Neuronal stem cell (in vitro differentiated cells): Measurements from ENCODE around the gene MLIP.

Experiments
- DNase-seq: peaks from one replicate; pipeline ENCODE4 v3.0.0-alpha.2; 2013; ENCODE audit warnings: low spot score
- H2AFZ ChIP-seq: one replicate; pipeline ENCODE4 v1.6.1; 2013; ENCODE audit warnings: mild to moderate bottlenecking, low read length, inconsistent platforms
- H2AK5ac ChIP-seq: 2 replicates; pipeline ENCODE4 v1.6.1; 2013; ENCODE audit warnings: low read depth, mild to moderate bottlenecking, inconsistent platforms, low read length, moderate library complexity, mixed read lengths
- H2BK120ac ChIP-seq: 2 replicates; pipeline ENCODE4 v1.6.1; 2013; ENCODE audit warnings: low read depth, mild to moderate bottlenecking, inconsistent platforms, low read length, moderate library complexity, mixed read lengths
- H2BK12ac ChIP-seq: one replicate; pipeline ENCODE4 v1.6.1; 2013; ENCODE audit warnings: low read length, inconsistent platforms
- H2BK15ac ChIP-seq: 2 replicates; pipeline ENCODE4 v1.6.1; 2013; ENCODE audit warnings: mild to moderate bottlenecking, low read length, inconsistent platforms, mixed read lengths
- H2BK5ac ChIP-seq: one replicate; pipeline ENCODE4 v1.6.1; 2013; ENCODE audit warnings: inconsistent platforms, mild to moderate bottlenecking, low read length, moderate library complexity
- H3K14ac ChIP-seq: one replicate; pipeline ENCODE4 v1.6.1; 2013; ENCODE audit warnings: low read length, inconsistent platforms
- H3K18ac ChIP-seq: 2 replicates; pipeline ENCODE4 v1.6.1; 2013; ENCODE audit warnings: low read length, inconsistent platforms
- H3K23ac ChIP-seq: 2 replicates; pipeline ENCODE4 v1.6.1; 2013; ENCODE audit warnings: low read depth, mild to moderate bottlenecking, mixed read lengths, low read length, inconsistent platforms; ENCODE audit not compliant: poor library complexity
- H3K27ac ChIP-seq: replicated peaks from 3 replicates; pipeline ENCODE4 v1.5.1; 2013; ENCODE audit warnings: low read length, inconsistent platforms
- H3K27me3 ChIP-seq, 3 experiments: 2 replicates each; pipeline ENCODE4 v1.6.1; 2013; ENCODE audit warnings: low read length in 3 of 3, mild to moderate bottlenecking in 2 of 3, inconsistent platforms in 1 of 3, low read depth in 1 of 3, mixed read lengths in 1 of 3, moderate library complexity in 1 of 3; ENCODE audit not compliant: control insufficient read depth in 3 of 3, insufficient read depth in 3 of 3
- H3K36me3 ChIP-seq, 2 donors: replicated peaks in 1 of 2; 2 replicates each; pipeline ENCODE4 v1.6.1; 2013; ENCODE audit warnings: low read length in 2 of 2; ENCODE audit not compliant: control insufficient read depth in 2 of 2, insufficient read depth in 2 of 2
- H3K4ac ChIP-seq: 2 replicates; pipeline ENCODE4 v1.6.1; 2013; ENCODE audit warnings: inconsistent platforms, mild to moderate bottlenecking, low read length, moderate library complexity
- H3K4me1 ChIP-seq, 2 donors: 1 replicate in 1 of 2; 2 replicates in 1 of 2; pipeline ENCODE4 v1.6.1; 2013; ENCODE audit warnings: low read length in 2 of 2, low read depth in 1 of 2; ENCODE audit not compliant: control insufficient read depth in 2 of 2, insufficient read depth in 1 of 2
- H3K4me2 ChIP-seq: one replicate; pipeline ENCODE4 v1.6.1; 2013; ENCODE audit warnings: mild to moderate bottlenecking, low read length, inconsistent platforms; ENCODE audit not compliant: insufficient read depth, poor library complexity, severe bottlenecking
- H3K4me3 ChIP-seq, 2 donors: 2 replicates each; pipeline ENCODE4 v1.5.1; 2013; ENCODE audit warnings: low read length in 2 of 2, mild to moderate bottlenecking in 2 of 2, inconsistent platforms in 1 of 2, moderate library complexity in 1 of 2
- H3K79me1 ChIP-seq: one replicate; pipeline ENCODE4 v1.6.1; 2013; ENCODE audit warnings: low read depth, mild to moderate bottlenecking, inconsistent platforms, low read length, moderate library complexity
- H3K9ac ChIP-seq: one replicate; pipeline ENCODE4 v1.6.1; 2013; ENCODE audit warnings: mild to moderate bottlenecking, low read depth, low read length, inconsistent platforms; ENCODE audit not compliant: poor library complexity
- H3K9me3 ChIP-seq, 2 donors: replicated peaks in 1 of 2; 2 replicates each; pipeline versions ENCODE3 to v1.6.1; 2013; ENCODE audit warnings: low read length in 2 of 2, mild to moderate bottlenecking in 2 of 2, inconsistent platforms in 1 of 2, low read depth in 1 of 2, mixed read lengths in 1 of 2, moderate library complexity in 1 of 2; ENCODE audit not compliant: control insufficient read depth in 2 of 2, insufficient read depth in 1 of 2
- H4K8ac ChIP-seq: one replicate; pipeline ENCODE4 v1.6.1; 2013; ENCODE audit warnings: low read depth, mild to moderate bottlenecking, inconsistent platforms, low read length, moderate library complexity
- H4K91ac ChIP-seq: one replicate; pipeline ENCODE4 v1.6.1; 2013; ENCODE audit warnings: low read length, low read depth, mild to moderate bottlenecking, inconsistent platforms; ENCODE audit not compliant: poor library complexity
- WGBS, 2 donors: extraction: QIAGEN DNeasy Blood & Tissue Kit; methylation state at CpG; one replicate each; pipeline ENCODE4 v1.1.7; 2013; ENCODE audit warnings: missing lambda C conversion rate in 2 of 2, mixed read lengths in 1 of 2; ENCODE audit not compliant: insufficient read length in 2 of 2, insufficient replicate concordance in 1 of 2; ENCODE audit errors: extremely low coverage in 2 of 2; 5-methylcytosine and 5-hydroxymethylcytosine counted together

Gene MLIP

GRCh38 chr6:54173089-54173488 lies 61.8 kb downstream of the MLIP start:
- no peaks in the 10 kb centered on the region for H3K4me1 ChIP-seq
- no peak overlapping the region for H2AFZ ChIP-seq
- H2BK120ac ChIP-seq, result no peak overlapping the region
- no peaks in the 10 kb centered on the region for H3K79me1 ChIP-seq
- H3K27me3 ChIP-seq, result no peaks in the 10 kb centered on the region
- no peak overlapping the region for H3K9ac ChIP-seq
- no peak overlapping the region for H4K91ac ChIP-seq
- no peak overlapping the region for H3K18ac ChIP-seq
- no peaks in the 10 kb centered on the region for H3K36me3 ChIP-seq
- H3K9me3 ChIP-seq, result no peaks in the 10 kb centered on the region
- H3K27ac ChIP-seq, result no peak overlapping the region
- no peak overlapping the region for H4K8ac ChIP-seq
- H3K23ac ChIP-seq, result no peak overlapping the region
- no peak overlapping the region for H2BK12ac ChIP-seq
- no peak overlapping the region for H3K14ac ChIP-seq
- no peak overlapping the region for H3K4me3 ChIP-seq
- no peak overlapping the region for H3K4ac ChIP-seq
- no peak overlapping the region for H2BK15ac ChIP-seq
- H2AK5ac ChIP-seq, result no peak overlapping the region
- no peak overlapping the region for H2BK5ac ChIP-seq
- no peak for DNase-seq
- H3K4me2 ChIP-seq, result no peak overlapping the region

- no peaks in the 10 kb centered on the region for H3K27me3 ChIP-seq
- no peak overlapping the region for H4K8ac ChIP-seq
- no peak overlapping the region for H2BK120ac ChIP-seq
- H2AK5ac ChIP-seq, result no peak overlapping the region
- no peak overlapping the region for H4K91ac ChIP-seq
- H3K27ac ChIP-seq, result no peak overlapping the region
- no peak overlapping the region for H3K4me2 ChIP-seq
- no peak overlapping the region for H2AFZ ChIP-seq
- H3K4me1 ChIP-seq, result no peaks in the 10 kb centered on the region
- H3K79me1 ChIP-seq, result no peaks in the 10 kb centered on the region
- H3K23ac ChIP-seq, result no peak overlapping the region
- no peak overlapping the region for H3K4me3 ChIP-seq
- no peak overlapping the region for H3K4ac ChIP-seq
- H3K9me3 ChIP-seq, result no peaks in the 10 kb centered on the region
- no peak overlapping the region for H3K14ac ChIP-seq
- H3K9ac ChIP-seq, result no peak overlapping the region
- H2BK15ac ChIP-seq, result no peak overlapping the region
- H3K36me3 ChIP-seq, result no peaks in the 10 kb centered on the region
- WGBS, 2 donors, result no CpG with 5 or more reads among the region's 1 CpG
- H2BK12ac ChIP-seq, result no peak overlapping the region
- no peak overlapping the region for H3K18ac ChIP-seq
- no peak overlapping the region for H2BK5ac ChIP-seq
- no peak for DNase-seq
Measured at GRCh38 chr6:54179152-54179551, 67.9 kb downstream of the MLIP start.

- Histone ChIP-seq H3K14ac (no peak overlapping the region), H3K79me1 (no peaks in the 10 kb centered on the region), H3K27me3 (no peaks in the 10 kb centered on the region), H3K9me3 (no peaks in the 10 kb centered on the region), H2BK12ac (no peak overlapping the region), H2AFZ (no peak overlapping the region), H3K4me2 (no peak overlapping the region), H3K23ac (no peak overlapping the region), H3K36me3 (no peaks in the 10 kb centered on the region), H3K27ac (no peak overlapping the region), H3K18ac (no peak overlapping the region), H3K4me1 (no peaks in the 10 kb centered on the region), H3K4ac (no peak overlapping the region), H3K9ac (no peak overlapping the region), H2AK5ac (no peak overlapping the region), H3K4me3 (no peak overlapping the region), H2BK5ac (no peak overlapping the region), H2BK15ac (no peak overlapping the region), H2BK120ac (no peak overlapping the region), H4K8ac (no peak overlapping the region), H4K91ac (no peak overlapping the region)
- no CpG with 5 or more reads among the region's 7 CpGs for WGBS, 2 donors
- no peak for DNase-seq
Measured at GRCh38 chr6:54183616-54184015, 72.4 kb downstream of the MLIP start.

- no peak for DNase-seq
- H3K9ac ChIP-seq, result no peak overlapping the region
- no peak overlapping the region for H3K23ac ChIP-seq
- H2AFZ ChIP-seq, result no peak overlapping the region
- H3K27me3 ChIP-seq, result no peaks in the 10 kb centered on the region
- no peak overlapping the region for H3K4me2 ChIP-seq
- no peak overlapping the region for H2BK12ac ChIP-seq
- H2BK120ac ChIP-seq, result no peak overlapping the region
- no peaks in the 10 kb centered on the region for H3K4me1 ChIP-seq
- H3K27ac ChIP-seq, result no peak overlapping the region
- H3K4me3 ChIP-seq, result no peak overlapping the region
- H2BK15ac ChIP-seq, result no peak overlapping the region
- no peaks in the 10 kb centered on the region for H3K9me3 ChIP-seq
- WGBS, 2 donors, result no CpG with 5 or more reads among the region's 1 CpG
- no peaks in the 10 kb centered on the region for H3K36me3 ChIP-seq
- H4K91ac ChIP-seq, result no peak overlapping the region
- no peaks in the 10 kb centered on the region for H3K79me1 ChIP-seq
- H3K14ac ChIP-seq, result no peak overlapping the region
- H2AK5ac ChIP-seq, result no peak overlapping the region
- no peak overlapping the region for H3K18ac ChIP-seq
- no peak overlapping the region for H3K4ac ChIP-seq
- no peak overlapping the region for H2BK5ac ChIP-seq
- H4K8ac ChIP-seq, result no peak overlapping the region
Measured at GRCh38 chr6:54185885-54186284, 74.6 kb downstream of the MLIP start.
